GM12864 (cell line): ENCODE data around the gene ZNF333.

Source experiments
- DNase-seq: peaks from one replicate; pipeline ENCODE4 v3.0.0-alpha.2; 2011; ENCODE audit warnings: low read depth
- H3K4me3 ChIP-seq: 2 replicates; pipeline ENCODE4 v1.5.1; 2011; ENCODE audit warnings: mild to moderate bottlenecking, low read depth, low read length, control low read depth
- CTCF ChIP-seq: IDR thresholded peaks from 2 replicates; pipeline ENCODE4 v1.5.1; 2011; ENCODE audit warnings: low read depth, mild to moderate bottlenecking, moderate library complexity, low read length, control low read depth, inconsistent platforms; ENCODE audit errors: missing control alignments

ZNF333 gene

GRCh38 chr19:14659874-14660489, 29.9 kb upstream of the ZNF333 start:
- H3K4me3 ChIP-seq: no peak overlapping the region
- no peak for TF ChIP-seq CTCF
- DNase-seq: no peak

GRCh38 chr19:14661372-14661924, 28.4 kb upstream of the ZNF333 start:
- no peak for TF ChIP-seq CTCF
- DNase-seq: no peak
- no peak overlapping the region for H3K4me3 ChIP-seq

GRCh38 chr19:14669940-14670339, 19.9 kb upstream of the ZNF333 start:
- TF ChIP-seq CTCF: no peak
- no peak for DNase-seq
- H3K4me3 ChIP-seq: no peak overlapping the region

DNA sequence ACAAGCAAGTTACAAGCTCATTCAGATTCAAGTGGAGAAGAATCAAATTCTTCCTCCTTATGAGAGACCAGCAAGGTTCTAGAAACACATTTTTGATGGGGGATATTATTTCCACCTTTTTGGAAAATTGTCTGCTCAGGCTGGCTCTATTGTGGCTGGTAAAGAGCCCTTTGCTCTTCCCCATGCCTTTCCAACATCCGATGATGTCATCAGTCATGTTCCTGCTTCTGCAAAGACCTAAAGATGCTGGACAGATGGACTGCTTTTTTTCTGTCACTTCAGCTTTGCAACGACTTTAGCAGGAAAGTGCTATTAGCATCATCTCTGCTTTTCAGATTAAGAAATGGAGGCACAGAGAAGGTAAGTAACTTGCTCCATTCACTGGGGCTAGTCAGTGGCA, 19.4 kb upstream of the ZNF333 start:
- DNase-seq: no peak
- TF ChIP-seq CTCF: no peak
- H3K4me3 ChIP-seq: no peak overlapping the region

GRCh38 chr19:14672188-14672872, 17.5 kb upstream of the ZNF333 start:
- no peak for DNase-seq
- no peak for TF ChIP-seq CTCF
- no peak overlapping the region for H3K4me3 ChIP-seq

GRCh38 chr19:14673088-14673487, 16.8 kb upstream of the ZNF333 start:
- TF ChIP-seq CTCF: no peak
- no peak overlapping the region for H3K4me3 ChIP-seq
- DNase-seq: no peak
